GM10266 (cell line): Measurements from ENCODE around the gene FOLR2.

Experiments
- DNase-seq: peaks from one replicate; pipeline ENCODE4 v3.0.0; 2012; ENCODE audit errors: extremely low spot score
- TF ChIP-seq, protein P1 (sequence below): IDR thresholded peaks from 2 replicates; pipeline ENCODE4 v1.5.1; 2012; ENCODE audit warnings: mild to moderate bottlenecking, low read depth; ENCODE audit not compliant: control insufficient read depth, insufficient read depth; ENCODE audit errors: missing control alignments

FOLR2 gene

DNA sequence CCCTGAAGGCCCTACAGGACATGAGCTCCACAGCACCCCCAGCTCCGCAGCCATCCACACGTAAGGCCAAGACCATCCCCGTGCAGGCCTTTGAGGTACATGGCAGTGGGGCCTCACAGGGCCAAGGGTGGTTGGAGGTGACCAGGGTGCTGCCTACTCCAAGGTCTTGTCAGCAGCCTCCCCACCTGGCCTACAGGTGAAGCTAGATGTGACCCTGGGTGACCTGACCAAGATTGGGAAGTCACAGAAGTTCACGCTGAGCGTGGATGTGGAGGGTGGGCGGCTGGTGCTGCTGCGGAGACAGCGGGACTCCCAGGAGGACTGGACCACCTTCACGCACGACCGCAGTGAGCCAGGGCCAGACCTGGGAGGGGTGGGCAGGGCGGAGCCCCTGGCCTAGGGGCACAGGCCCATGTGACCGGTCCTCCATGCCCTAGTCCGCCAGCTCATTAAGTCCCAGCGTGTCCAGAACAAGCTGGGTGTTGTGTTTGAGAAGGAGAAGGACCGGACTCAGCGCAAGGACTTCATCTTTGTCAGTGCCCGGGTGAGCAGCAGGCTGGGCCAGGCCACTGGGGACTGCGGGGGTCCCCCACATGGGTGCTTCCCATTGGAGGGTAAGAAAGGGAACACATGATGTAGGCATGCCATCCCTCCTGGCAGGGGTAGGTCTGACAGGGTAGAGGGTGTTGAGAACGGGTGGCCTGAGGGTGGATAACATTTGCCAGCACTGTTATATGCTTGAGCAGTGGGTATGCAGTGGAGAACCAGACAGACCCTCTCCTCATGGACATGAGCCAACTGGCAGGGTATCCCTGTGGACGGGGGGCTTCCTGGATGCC, 13.6 kb downstream of the FOLR2 start:
- peak; percentile 10 for DNase-seq
- TF ChIP-seq, protein P1, sequence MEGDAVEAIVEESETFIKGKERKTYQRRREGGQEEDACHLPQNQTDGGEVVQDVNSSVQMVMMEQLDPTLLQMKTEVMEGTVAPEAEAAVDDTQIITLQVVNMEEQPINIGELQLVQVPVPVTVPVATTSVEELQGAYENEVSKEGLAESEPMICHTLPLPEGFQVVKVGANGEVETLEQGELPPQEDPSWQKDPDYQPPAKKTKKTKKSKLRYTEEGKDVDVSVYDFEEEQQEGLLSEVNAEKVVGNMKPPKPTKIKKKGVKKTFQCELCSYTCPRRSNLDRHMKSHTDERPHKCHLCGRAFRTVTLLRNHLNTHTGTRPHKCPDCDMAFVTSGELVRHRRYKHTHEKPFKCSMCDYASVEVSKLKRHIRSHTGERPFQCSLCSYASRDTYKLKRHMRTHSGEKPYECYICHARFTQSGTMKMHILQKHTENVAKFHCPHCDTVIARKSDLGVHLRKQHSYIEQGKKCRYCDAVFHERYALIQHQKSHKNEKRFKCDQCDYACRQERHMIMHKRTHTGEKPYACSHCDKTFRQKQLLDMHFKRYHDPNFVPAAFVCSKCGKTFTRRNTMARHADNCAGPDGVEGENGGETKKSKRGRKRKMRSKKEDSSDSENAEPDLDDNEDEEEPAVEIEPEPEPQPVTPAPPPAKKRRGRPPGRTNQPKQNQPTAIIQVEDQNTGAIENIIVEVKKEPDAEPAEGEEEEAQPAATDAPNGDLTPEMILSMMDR, result no peak

DNA sequence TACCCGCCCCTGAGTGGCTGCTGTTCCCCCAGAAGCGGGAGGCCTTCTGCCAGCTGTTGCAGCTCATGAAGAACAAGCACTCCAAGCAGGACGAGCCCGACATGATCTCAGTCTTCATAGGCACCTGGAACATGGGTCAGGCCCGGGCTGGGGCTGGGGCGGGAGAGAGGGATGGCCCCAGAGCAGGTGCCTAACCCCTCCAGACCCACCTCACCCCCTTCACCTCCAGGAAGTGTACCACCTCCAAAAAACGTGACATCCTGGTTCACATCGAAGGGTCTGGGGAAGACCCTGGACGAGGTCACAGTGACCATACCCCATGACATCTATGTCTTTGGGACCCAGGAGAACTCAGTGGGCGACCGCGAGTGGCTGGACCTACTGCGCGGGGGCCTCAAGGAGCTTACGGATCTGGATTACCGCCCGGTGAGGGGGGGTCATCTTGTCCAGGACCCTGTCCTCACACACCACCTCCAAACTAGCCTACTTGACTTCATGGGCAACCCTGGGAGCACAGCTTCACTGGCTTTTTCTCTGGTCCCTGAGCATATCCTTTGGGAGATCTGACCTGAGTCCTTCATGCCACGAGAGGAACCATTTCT, 14.3 kb downstream of the FOLR2 start:
- DNase-seq, result peak; percentile 7
- TF ChIP-seq, protein P1, result no peak

DNA sequence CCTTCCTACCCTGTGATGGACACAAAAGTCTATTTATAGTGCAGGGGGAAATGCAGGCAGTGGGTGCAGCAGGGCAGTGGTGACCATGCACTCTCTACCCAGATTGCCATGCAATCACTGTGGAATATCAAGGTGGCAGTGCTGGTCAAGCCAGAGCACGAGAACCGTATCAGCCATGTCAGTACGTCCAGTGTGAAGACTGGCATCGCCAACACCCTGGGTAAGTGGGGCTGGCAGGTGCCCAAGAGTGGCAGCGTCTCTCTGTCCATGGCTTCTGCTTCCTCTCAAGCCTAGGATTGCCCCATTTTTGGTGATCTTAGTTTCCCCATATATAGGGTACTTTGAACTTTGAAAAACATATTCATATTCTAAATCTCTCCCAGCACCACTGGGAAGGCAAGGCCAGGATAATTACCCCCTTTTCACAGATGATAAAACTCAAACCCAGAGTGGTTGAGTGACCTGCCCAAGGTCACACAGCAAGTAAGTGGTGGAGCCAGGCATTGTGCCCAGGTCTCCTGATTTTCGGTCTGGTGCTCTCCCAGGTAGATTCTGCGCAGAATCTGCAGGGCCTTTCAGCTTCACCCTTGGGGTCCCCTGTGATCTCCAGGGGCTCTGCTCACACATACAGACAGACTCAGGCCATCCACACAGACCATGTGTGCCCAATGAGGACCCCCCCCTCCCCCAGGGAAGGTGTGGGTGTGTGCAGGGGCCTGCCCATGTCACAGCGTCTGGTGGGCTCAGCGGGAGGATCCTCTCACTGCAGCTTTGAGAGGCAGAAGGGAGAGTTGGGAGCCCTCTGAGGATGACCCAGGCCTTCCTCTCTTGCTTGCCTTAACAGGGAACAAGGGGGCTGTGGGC, 15.0 kb downstream of the FOLR2 start:
- peak; percentile 5 for DNase-seq
- TF ChIP-seq, protein P1, result no peak

DNA sequence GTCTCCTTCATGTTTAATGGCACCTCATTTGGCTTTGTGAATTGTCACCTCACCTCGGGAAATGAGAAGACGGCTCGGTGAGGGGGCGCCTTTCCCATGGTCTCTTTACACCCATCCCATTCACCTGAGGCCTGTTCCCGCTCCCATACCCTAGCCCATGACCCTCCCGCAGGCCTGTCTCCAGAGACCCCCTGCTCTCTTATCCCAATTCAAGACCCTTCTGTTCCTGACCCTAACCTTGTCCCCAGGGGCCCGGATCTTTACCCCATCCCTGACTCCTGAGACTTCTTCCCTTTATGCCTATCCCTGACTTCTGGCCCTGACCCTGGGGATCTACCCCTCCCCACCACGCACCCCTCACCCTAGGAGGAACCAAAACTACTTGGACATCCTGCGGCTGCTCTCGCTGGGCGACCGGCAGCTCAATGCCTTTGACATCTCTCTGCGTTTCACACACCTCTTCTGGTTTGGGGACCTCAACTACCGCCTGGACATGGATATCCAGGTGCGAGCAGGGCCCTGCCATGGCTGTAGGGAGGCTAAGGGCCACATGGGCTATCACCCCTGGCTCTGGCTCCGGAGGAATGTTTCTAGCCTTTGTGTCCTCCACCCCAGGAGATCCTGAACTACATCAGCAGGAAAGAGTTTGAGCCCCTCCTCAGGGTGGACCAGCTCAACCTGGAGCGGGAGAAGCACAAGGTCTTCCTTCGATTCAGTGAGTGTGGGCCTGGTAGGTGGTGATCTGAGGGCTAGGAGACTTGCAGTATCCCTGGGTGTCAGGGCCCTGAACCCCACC, 15.9 kb downstream of the FOLR2 start:
- TF ChIP-seq, protein P1, result no peak
- peak; percentile 10 for DNase-seq

DNA sequence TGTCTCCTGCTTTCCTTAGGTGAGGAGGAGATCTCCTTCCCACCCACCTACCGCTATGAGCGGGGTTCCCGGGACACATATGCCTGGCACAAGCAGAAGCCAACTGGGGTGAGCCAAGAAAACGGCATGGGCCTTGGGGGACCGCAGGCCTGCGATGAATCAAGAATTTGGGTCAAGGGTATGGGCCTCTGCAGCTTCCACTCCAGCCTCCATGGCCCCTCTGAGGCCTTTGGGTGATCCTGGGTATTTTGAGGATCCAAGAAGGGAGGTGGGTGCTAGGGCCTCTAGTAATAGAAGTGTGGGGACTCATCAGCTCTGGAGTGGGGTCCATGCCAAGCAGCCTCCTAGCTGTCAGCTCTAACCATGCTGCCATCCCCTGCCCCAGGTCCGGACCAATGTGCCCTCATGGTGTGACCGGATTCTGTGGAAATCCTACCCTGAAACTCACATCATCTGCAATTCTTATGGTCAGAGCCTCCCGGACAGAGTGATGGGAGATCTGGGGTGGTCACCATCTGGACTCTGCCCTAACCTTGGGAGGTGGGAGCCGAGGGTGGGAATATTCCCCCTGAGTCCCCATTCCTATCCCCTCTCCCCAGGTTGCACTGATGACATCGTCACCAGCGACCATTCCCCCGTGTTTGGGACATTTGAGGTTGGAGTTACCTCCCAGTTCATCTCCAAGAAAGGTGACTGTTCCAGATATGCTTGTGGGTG, 16.6 kb downstream of the FOLR2 start:
- TF ChIP-seq, protein P1, result no peak
- DNase-seq, result peak; percentile 5
